NCI-H2196 (cell line): Measurements from ENCODE around the gene CSTA.

Experiments used
- DNase-seq: peaks from one replicate; lab custom pipeline; 2025; ENCODE audit not compliant: unreplicated experiment; lab: John Stamatoyannopoulos, UW

The CSTA gene

GRCh38 chr3:122324871-122325323, at the start of gene CSTA:
CSTA (plus strand) TSS chr3:122325248; CDS start chr3:122325293, 45 bp downstream.
- no peak for DNase-seq

GRCh38 chr3:122281891-122282290, 43.2 kb upstream of the CSTA start:
- no peak for DNase-seq

GRCh38 chr3:122283796-122284445, 41.1 kb upstream of the CSTA start:
- DNase-seq = no peak

GRCh38 chr3:122284486-122284885, 40.6 kb upstream of the CSTA start:
- DNase-seq = no peak

- DNase-seq = no peak
Measured at GRCh38 chr3:122294359-122294758, 30.7 kb upstream of the CSTA start.

- DNase-seq = no peak
Measured at GRCh38 chr3:122295266-122296062, 29.6 kb upstream of the CSTA start.

- DNase-seq = no peak
Measured at GRCh38 chr3:122298239-122298638, 26.8 kb upstream of the CSTA start.

- DNase-seq = no peak
Measured at GRCh38 chr3:122299215-122299614, 25.8 kb upstream of the CSTA start.

GRCh38 chr3:122299872-122300460, 25.1 kb upstream of the CSTA start:
- no peak for DNase-seq

- no peak for DNase-seq
Measured at GRCh38 chr3:122301063-122301462, 24.0 kb upstream of the CSTA start.

GRCh38 chr3:122305818-122306621, 19.0 kb upstream of the CSTA start:
- no peak for DNase-seq

GRCh38 chr3:122306622-122306953, 18.5 kb upstream of the CSTA start:
- DNase-seq = no peak

- DNase-seq = no peak
Measured at GRCh38 chr3:122307094-122307687, 17.9 kb upstream of the CSTA start.

GRCh38 chr3:122307976-122308375, 17.1 kb upstream of the CSTA start:
- DNase-seq = no peak

GRCh38 chr3:122310361-122310760, 14.7 kb upstream of the CSTA start:
- DNase-seq = no peak

- DNase-seq = no peak
Measured at GRCh38 chr3:122312826-122313225, 12.2 kb upstream of the CSTA start.

GRCh38 chr3:122313281-122313680, 11.8 kb upstream of the CSTA start:
- no peak for DNase-seq

GRCh38 chr3:122314228-122314876, 10.7 kb upstream of the CSTA start:
- DNase-seq = no peak

GRCh38 chr3:122315619-122316018, 9.4 kb upstream of the CSTA start:
- no peak for DNase-seq

GRCh38 chr3:122316368-122316767, 8.7 kb upstream of the CSTA start:
- no peak for DNase-seq
